Choroid plexus epithelial cell (primary cell): ENCODE data around the gene TGIF1.

ENCODE experiments used
- DNase-seq: peaks from one replicate; pipeline ENCODE4 v3.0.0-alpha.2; 2010; ENCODE audit warnings: low read depth
- H3K4me3 ChIP-seq: 2 replicates; pipeline ENCODE4 v1.5.1; 2011; ENCODE audit warnings: low read depth, mild to moderate bottlenecking, control low read depth, low read length, moderate library complexity
- TF ChIP-seq, protein P1 (sequence below): conservative IDR thresholded peaks from 2 replicates; pipeline ENCODE4 v1.5.1; 2011; ENCODE audit warnings: low read depth, mild to moderate bottlenecking, control low read depth, inconsistent platforms, low read length, moderate library complexity

Gene TGIF1

DNA sequence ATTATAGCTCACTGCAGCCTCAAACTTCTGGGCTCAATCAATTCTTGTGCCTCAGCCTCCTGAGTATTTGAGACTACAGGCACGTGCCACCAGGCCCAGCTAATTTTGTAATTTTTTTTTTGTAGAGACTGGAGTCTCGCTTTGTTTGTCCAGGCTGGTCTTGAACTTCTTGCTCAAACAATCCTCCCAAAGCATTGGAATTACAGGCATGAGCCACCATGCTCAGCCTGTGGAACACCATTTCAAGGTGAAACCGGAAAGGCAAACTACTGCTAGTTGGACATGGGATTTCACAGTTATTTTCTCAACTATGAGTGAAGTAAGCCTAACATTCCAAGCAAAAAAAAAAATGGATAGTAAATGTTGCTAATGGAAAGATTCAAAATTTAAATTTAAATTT, 20.9 kb upstream of the TGIF1 start:
- no peak overlapping the region for H3K4me3 ChIP-seq
- DNase-seq, result no peak
- TF ChIP-seq, protein P1, sequence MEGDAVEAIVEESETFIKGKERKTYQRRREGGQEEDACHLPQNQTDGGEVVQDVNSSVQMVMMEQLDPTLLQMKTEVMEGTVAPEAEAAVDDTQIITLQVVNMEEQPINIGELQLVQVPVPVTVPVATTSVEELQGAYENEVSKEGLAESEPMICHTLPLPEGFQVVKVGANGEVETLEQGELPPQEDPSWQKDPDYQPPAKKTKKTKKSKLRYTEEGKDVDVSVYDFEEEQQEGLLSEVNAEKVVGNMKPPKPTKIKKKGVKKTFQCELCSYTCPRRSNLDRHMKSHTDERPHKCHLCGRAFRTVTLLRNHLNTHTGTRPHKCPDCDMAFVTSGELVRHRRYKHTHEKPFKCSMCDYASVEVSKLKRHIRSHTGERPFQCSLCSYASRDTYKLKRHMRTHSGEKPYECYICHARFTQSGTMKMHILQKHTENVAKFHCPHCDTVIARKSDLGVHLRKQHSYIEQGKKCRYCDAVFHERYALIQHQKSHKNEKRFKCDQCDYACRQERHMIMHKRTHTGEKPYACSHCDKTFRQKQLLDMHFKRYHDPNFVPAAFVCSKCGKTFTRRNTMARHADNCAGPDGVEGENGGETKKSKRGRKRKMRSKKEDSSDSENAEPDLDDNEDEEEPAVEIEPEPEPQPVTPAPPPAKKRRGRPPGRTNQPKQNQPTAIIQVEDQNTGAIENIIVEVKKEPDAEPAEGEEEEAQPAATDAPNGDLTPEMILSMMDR, result no peak

- H3K4me3 ChIP-seq, result no peak overlapping the region
- TF ChIP-seq, protein P1, result no peak
- DNase-seq, result no peak
These were observed 15.3 kb upstream of the TGIF1 start for GRCh38 chr18:3434685-3435084.

DNA sequence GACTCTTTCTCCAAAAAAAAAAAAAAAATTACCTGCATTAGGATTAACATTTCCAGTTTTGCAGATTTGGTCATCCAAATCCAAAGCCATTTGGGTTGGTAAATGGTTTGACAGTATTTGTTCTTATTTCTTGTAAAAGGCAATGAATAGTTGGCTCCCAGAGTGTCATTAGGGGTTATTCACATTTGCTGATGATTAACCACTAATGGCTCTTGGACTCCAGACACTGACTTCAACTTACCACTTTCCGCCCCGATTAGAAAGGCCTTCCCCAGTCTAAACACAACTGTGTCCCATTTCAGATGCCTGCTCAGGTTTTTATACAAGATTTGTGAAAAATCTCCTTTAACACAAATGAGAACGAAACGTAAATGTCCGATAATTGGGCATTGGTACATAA, 9.6 kb upstream of the TGIF1 start:
- no peak overlapping the region for H3K4me3 ChIP-seq
- no peak for DNase-seq
- TF ChIP-seq, protein P1, result no peak

DNA sequence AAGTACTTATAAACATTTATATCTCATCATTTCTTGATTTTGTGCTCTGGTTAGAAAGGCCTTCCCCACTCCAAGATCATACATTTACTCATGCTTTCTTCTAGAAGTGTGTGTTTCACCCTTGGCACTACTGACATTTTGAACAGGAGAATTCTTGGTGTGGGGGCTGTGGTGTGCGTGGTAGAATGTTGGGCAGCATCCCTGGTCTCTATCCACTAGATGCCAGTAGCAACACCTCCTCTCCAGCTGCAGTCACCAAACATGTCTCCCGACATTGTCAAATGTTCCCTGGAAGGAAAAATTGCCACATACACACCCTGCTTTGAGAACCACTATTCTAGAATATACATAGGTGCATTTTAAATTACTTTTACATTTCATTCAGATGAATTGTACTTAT, 8.7 kb upstream of the TGIF1 start:
- peak; percentile 65 for DNase-seq
- TF ChIP-seq, protein P1, result peak; percentile 59
- H3K4me3 ChIP-seq, result no peak overlapping the region

GRCh38 chr18:3442919-3443318, 7.1 kb upstream of the TGIF1 start:
- DNase-seq, result no peak
- no peak overlapping the region for H3K4me3 ChIP-seq
- TF ChIP-seq, protein P1, result no peak

DNA sequence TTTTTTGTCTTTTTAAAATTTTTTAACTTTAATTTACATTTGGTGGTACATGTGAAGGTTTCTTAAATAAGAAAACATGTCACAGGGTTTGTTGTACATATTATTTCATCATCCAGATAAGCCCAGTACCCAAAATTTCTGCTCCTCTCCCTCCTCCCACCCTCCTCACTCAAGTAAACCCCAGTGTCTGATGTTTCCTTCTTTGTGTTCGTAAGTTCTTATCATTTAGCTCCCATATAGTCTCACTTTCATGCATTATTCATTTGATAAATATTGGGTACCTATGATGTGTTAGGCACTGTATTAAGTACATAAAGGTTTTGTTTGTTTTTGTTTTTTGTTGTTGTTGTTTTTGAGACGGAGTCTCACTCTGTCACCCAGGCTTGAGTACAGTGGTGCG, 5.7 kb upstream of the TGIF1 start:
- DNase-seq, result no peak
- TF ChIP-seq, protein P1, result no peak
- no peak overlapping the region for H3K4me3 ChIP-seq

DNA sequence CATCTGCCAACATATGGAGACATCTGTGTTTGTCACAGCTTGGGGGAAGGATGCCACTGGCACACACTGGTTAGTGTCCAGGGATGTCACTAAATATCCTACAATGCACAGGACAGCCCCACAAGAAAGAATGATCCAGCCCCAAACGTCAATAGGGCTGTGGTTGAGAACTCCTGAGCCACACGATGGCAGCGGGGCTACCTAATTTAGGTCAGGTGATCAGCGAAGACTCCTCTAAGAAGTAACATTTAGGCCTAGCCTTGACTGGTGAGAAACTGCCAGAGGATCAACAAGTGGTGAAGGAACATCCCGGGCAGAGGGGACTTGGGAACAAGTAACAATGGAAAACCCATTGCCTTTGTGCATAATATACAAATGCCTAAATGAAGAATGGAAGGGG, 5.0 kb upstream of the TGIF1 start:
- DNase-seq, result no peak
- no peak overlapping the region for H3K4me3 ChIP-seq
- TF ChIP-seq, protein P1, result no peak
